ENCODE data around the gene ZNF260. TPM values are rescaled to one million over a fixed set of nuclear protein-coding genes. Genes with fewer than 3 reads are reported as not detected.

Gene ZNF260
- total and polyA plus RNA-seq, 10 donors = 2.9 to 14.8 (median 10.8) TPM

DNA sequence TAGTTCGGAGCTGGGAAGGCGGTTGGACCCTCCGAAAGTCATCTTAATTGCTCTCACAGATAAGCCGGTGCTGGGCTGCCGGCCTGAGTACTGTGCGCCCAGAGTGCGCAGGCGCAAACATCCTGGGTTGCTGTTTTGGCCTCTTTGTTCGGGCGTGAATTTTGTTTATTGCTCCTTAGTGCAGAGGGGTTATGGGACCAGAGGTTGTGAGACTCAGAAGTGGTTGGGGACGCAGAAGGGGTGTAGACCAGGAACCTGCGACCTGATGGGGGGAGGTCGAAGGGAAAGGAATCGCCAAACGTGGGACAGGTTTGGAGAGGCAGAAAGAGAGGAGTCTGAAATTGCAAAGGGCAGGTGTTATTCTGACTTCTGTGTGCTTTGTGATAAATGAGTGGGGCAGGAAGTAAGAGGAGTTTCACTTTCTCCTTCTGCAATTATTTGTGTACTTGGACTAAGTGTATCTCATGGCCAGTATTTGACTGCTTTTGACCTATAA, 38.1 kb downstream of the ZNF260 start:
- H3K4me1 ChIP-seq = peaks cover 0 to 25% (median 21%) of the 10 kb centered on the region in 6 donors
- 1 to 5% (median 2%) methylated on average over 15 of the region's 15 CpGs for WGBS, 5 donors
- peaks cover 0 to 13% (median 0%) of the 10 kb centered on the region in 6 donors for H3K36me3 ChIP-seq
- peak overlapping the region; percentile 94 to 97 (median 96) for H3K27ac ChIP-seq
- intact Hi-C loops (cut with DNase I; ENCODE audit: low total_unique reads) = loop anchor here (5.0 kb wide), 1 partner anchor 73 kb away; the partner anchor contains the start of gene ZFP82
- no peak for TF ChIP-seq POLR2AphosphoS5 (IDR thresholded peaks at IDR 0.05)
- TF ChIP-seq, protein P1, sequence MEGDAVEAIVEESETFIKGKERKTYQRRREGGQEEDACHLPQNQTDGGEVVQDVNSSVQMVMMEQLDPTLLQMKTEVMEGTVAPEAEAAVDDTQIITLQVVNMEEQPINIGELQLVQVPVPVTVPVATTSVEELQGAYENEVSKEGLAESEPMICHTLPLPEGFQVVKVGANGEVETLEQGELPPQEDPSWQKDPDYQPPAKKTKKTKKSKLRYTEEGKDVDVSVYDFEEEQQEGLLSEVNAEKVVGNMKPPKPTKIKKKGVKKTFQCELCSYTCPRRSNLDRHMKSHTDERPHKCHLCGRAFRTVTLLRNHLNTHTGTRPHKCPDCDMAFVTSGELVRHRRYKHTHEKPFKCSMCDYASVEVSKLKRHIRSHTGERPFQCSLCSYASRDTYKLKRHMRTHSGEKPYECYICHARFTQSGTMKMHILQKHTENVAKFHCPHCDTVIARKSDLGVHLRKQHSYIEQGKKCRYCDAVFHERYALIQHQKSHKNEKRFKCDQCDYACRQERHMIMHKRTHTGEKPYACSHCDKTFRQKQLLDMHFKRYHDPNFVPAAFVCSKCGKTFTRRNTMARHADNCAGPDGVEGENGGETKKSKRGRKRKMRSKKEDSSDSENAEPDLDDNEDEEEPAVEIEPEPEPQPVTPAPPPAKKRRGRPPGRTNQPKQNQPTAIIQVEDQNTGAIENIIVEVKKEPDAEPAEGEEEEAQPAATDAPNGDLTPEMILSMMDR (IDR thresholded peaks at IDR 0.05 in 8 of 11, conservative IDR thresholded peaks at IDR 0.05 in 3 of 11) = no peak
- TF ChIP-seq POLR2A (IDR thresholded peaks at IDR 0.05) = no peak
- peak; percentile 90 for DNase-seq
- H3K9me3 ChIP-seq = peaks cover 0 to 37% (median 13%) of the 10 kb centered on the region in 8 donors
- no peaks in the 10 kb centered on the region for H3K27me3 ChIP-seq (replicated peaks in 1 of 7)
- H3K4me3 ChIP-seq = peak overlapping the region; percentile 56 to 83 (median 69)

DNA sequence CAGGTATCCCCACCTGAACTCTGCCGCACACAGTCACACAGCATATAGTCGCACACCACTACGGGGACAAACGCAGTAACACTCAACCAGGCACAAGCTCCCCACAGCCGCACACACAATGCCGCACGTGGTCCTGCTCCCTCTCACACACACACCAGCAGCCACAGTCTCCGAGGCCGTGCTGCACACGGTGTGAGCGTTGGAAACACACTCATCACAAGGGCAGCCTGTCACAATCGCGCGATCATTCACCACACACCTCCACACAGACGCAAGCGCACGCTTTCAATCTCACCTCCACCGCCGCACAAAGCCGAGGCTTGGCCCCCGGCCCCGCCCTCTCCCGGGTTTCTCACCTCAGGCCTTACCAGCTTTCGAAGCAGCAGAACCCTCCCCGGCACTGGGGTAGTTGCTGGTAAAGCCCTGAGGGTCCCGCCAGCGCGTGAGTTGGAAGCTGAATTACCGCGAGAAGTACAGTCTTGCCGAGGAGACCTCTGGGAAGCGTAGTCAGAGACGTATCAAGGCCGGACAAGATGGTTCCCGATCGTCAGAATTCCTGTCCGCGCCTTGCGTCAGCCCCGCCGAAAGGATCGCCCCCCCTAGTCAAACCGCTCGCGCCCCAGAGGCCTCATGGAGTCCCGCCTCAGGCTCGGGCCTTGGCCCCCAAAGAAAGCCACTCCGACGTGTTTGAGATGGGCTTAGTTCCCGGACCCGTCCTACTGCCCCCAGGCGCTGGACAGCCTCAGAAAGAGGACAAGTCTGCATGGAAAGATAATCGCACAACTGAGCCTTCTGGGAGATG, 38.8 kb downstream of the ZNF260 start, which contains the start of gene ZNF566:
Gene ZNF566, minus strand, starts transcription at position 444 of the 802 bp plus-strand sequence. CDS start 13,004 bp downstream, outside the sequence.
- TF ChIP-seq, protein P1 (IDR thresholded peaks at IDR 0.05 in 8 of 11, conservative IDR thresholded peaks at IDR 0.05 in 3 of 11) = peak in 2 of 11 experiments; percentile 8 to 29
- TF ChIP-seq POLR2AphosphoS5 (IDR thresholded peaks at IDR 0.05) (peak; percentile 82 to 89 (median 88)), POLR2A (IDR thresholded peaks at IDR 0.05) (peak in 1 of 3 donors; percentile 17)
- intact Hi-C loops (cut with DNase I; ENCODE audit: low total_unique reads) = loop anchor here (5.0 kb wide), 1 partner anchor 72 kb away; the partner anchor contains the start of gene ZFP82
- peak within 1 kb of the TSS; percentile 94 to 97 (median 96) for H3K27ac ChIP-seq
- H3K27me3 ChIP-seq (replicated peaks in 1 of 7) = no peaks in the 10 kb centered on the region
- peaks cover 0 to 43% (median 16%) of the 10 kb centered on the region in 8 donors for H3K9me3 ChIP-seq
- 0 to 1% (median 1%) methylated on average over 36 to 53 of the region's 53 CpGs for WGBS, 5 donors
- peak within 1 kb of the TSS; percentile 56 to 83 (median 69) for H3K4me3 ChIP-seq
- H3K36me3 ChIP-seq = peaks cover 0 to 15% (median 0%) of the 10 kb centered on the region in 6 donors
- peaks cover 0 to 25% (median 21%) of the 10 kb centered on the region in 6 donors for H3K4me1 ChIP-seq
- DNase-seq = peak; percentile 96

DNA sequence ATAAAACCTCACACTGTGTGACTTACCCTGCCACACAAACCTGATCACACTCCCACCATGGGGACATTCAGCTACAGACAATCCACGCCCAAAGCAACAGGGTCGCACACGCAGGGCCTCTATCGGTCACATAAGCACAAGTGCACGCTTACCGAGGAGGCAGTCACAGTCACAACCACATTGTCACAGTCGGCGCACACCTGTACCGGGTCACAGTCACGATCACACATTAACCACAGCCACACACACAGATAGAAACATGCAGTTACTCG, 39.3 kb downstream of the ZNF260 start:
- intact Hi-C loops (cut with DNase I; ENCODE audit: low total_unique reads) = loop anchor here (5.0 kb wide), 1 partner anchor 71 kb away; the partner anchor contains the start of gene ZFP82
- Histone ChIP-seq H3K27ac (peak overlapping the region; percentile 94 to 97 (median 96)), H3K9me3 (peaks cover 0 to 44% (median 22%) of the 10 kb centered on the region in 8 donors), H3K36me3 (peaks cover 0 to 19% (median 0%) of the 10 kb centered on the region in 6 donors), H3K4me3 (peak overlapping the region; percentile 56 to 83 (median 69)), H3K27me3 (replicated peaks in 1 of 7) (no peaks in the 10 kb centered on the region), H3K4me1 (peaks cover 0 to 25% (median 21%) of the 10 kb centered on the region in 6 donors)
- WGBS, 5 donors = 0 to 1% (median 0%) methylated on average over 11 of the region's 11 CpGs
- DNase-seq = no peak
- TF ChIP-seq POLR2A (IDR thresholded peaks at IDR 0.05) = no peak
- no peak for TF ChIP-seq POLR2AphosphoS5 (IDR thresholded peaks at IDR 0.05)
- TF ChIP-seq, protein P1 (IDR thresholded peaks at IDR 0.05 in 8 of 11, conservative IDR thresholded peaks at IDR 0.05 in 3 of 11) = no peak

All from spleen (tissue), 11 donors.